Suppressor macrophage treated with lipopolysaccharide for 1 hour (primary cell): ENCODE data around the gene RPL38.

Experiments used
- DNase-seq, 3 donors: peaks; one replicate each; pipeline ENCODE4 v3.0.0-alpha.2; 2020 to 2022

RPL38 gene

GRCh38 chr17:74250324-74250995 lies 47.0 kb downstream of the RPL38 start:
- DNase-seq = no peak

GRCh38 chr17:74251051-74251450 lies 47.6 kb downstream of the RPL38 start:
- DNase-seq = no peak

GRCh38 chr17:74251569-74251968 lies 48.1 kb downstream of the RPL38 start:
- no peak for DNase-seq

GRCh38 chr17:74252211-74252610 lies 48.7 kb downstream of the RPL38 start:
- DNase-seq = no peak

DNA sequence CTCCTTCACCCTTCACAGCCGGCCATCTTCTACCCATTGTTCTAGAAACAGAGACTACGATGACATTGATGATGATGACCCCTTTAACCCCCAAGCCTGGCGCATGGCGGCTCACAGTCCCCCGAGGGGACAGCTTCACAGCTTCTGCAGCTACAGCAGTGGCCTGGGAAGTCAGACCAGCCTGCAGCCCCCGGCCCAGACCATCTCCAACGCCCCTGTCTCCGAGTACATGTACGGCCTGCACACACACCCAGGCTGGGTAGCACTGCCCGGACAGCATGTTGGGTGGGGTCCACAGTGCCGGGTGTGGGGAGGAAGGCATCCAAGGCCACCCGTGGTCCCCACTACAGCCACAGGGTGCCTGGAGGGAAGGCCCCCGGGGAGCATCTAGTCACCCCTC lies 49.6 kb downstream of the RPL38 start:
- no peak for DNase-seq

- no peak for DNase-seq
Observed at GRCh38 chr17:74257311-74257710, 53.8 kb downstream of the RPL38 start.

DNA sequence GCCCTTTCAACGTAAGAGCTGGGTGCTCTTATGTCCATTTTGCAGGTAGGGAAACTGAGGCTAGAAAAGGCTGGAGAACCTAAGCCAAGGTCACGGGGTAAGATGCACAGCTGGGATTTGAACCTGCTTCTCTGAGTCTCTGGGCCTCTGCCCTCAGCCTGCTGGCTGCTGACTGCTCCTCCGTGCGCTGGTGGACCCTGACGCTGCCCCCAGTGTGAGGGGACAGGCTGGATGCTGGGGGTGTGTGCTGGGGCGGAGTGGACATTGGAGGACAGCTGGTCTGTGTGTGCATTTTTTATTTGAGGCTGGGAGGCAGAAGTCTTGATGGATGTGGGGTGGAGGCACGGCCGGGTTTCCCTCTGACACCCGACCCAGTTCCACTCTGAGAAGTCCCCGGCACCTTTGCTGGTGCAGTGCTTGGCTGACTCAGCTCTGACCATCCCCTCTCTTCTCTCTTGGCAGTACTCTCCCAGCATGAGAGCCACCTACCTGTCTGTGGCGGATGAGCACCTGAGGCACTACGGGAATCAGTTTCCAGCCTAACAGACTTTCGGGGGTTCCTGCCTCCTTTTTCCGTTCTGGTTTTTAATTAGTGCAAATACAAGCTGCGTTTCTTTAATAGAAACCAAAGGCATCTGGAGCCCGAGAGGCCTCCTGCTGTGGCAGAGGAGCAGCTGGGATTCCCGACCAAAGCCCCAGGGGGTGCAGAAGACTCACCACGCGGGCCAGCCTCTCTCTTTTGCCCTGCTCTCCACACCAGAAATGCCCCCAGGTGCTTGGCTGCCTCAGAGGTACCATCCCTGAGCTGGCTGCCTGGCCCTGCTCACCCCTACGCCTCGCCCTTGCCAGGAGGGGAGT lies 56.4 kb downstream of the RPL38 start:
- no peak for DNase-seq
